OCI-LY3 (cell line): ENCODE measurements around the gene EIF4B.

Source experiments
- H2AFZ ChIP-seq: fragments of 200-600, 300-600 bp; shearing (Covaris generic); 2 replicates; pipeline ENCODE4 v1.6.0; 2014; ENCODE audit warnings: antibody characterized with exemption, low read depth, low read length
- H3K27ac ChIP-seq: fragments of 200-600, 300-600 bp; sonication (generic); 2 replicates; pipeline ENCODE4 v1.5.1; 2014; ENCODE audit warnings: mild to moderate bottlenecking, low read length, moderate library complexity, mixed read lengths
- H3K27me3 ChIP-seq: fragments of 200-600, 300-600 bp; sonication (generic); 2 replicates; pipeline ENCODE4 v1.6.1; 2014; ENCODE audit warnings: low read depth, low read length, mixed read lengths
- H3K36me3 ChIP-seq: fragments of 200-600, 300-600 bp; sonication (generic); replicated peaks from 2 replicates; pipeline ENCODE3; 2014; ENCODE audit warnings: low read depth, low read length, mixed read lengths
- H3K4me1 ChIP-seq: fragments of 300-600, 200-600 bp; sonication (generic); 2 replicates; pipeline ENCODE4 v1.6.1; 2014; ENCODE audit warnings: low read length, mixed read lengths
- H3K4me2 ChIP-seq: fragments of 200-600, 300-600 bp; sonication (generic); 2 replicates; pipeline ENCODE4 v1.6.1; 2014; ENCODE audit warnings: low read length, mixed read lengths
- H3K4me3 ChIP-seq: fragments of 300-600, 200-600 bp; sonication (generic); 2 replicates; pipeline ENCODE4 v1.5.1; 2014; ENCODE audit warnings: antibody characterized with exemption, mild to moderate bottlenecking, low read length, moderate library complexity
- H3K79me2 ChIP-seq: fragments of 300-600, 200-600 bp; shearing (Covaris generic); 2 replicates; pipeline ENCODE4 v1.6.1; 2014; ENCODE audit warnings: mild to moderate bottlenecking, low read length, mixed read lengths
- H3K9ac ChIP-seq: fragments of 300-600, 200-600 bp; shearing (Covaris generic); 2 replicates; pipeline ENCODE4 v1.6.0; 2014; ENCODE audit warnings: mild to moderate bottlenecking, low read length, moderate library complexity
- H3K9me3 ChIP-seq: fragments of 200-600, 300-600 bp; shearing (Covaris generic); 2 replicates; pipeline ENCODE4 v1.6.1; 2014; ENCODE audit warnings: low read length, mixed read lengths; ENCODE audit not compliant: insufficient read depth
- H4K20me1 ChIP-seq: fragments of 200-600, 300-600 bp; sonication (generic); 2 replicates; pipeline ENCODE4 v1.6.1; 2016; ENCODE audit warnings: low read length, mixed read lengths; ENCODE audit not compliant: insufficient read depth
- CTCF ChIP-seq: fragments of 200-600, 300-600 bp; sonication (generic); IDR thresholded peaks from 2 replicates; pipeline ENCODE4 v1.5.1; 2014; ENCODE audit warnings: antibody characterized with exemption, low read length, low read depth
- EZH2phosphoT487 ChIP-seq: fragments of 200-600 bp; shearing (Covaris generic); IDR thresholded peaks from 2 replicates; pipeline ENCODE4 v1.6.1; 2018; ENCODE audit warnings: antibody characterized with exemption, mixed run types, low read depth

The EIF4B gene

GRCh38 chr12:53069621-53070410 is 63.6 kb downstream of the EIF4B start:
- H3K4me1 ChIP-seq = peaks cover 11% of the 10 kb centered on the region
- H3K4me3 ChIP-seq = no peak overlapping the region
- H3K36me3 ChIP-seq = peaks cover 22% of the 10 kb centered on the region

GRCh38 chr12:53070877-53071492 is 64.7 kb downstream of the EIF4B start:
- no peaks in the 10 kb centered on the region for H3K79me2 ChIP-seq
- H2AFZ ChIP-seq = no peak overlapping the region
- TF ChIP-seq CTCF (no peak), EZH2phosphoT487 (no peak)
- no peaks in the 10 kb centered on the region for H3K27me3 ChIP-seq
- H3K4me3 ChIP-seq = no peak overlapping the region
- H3K9me3 ChIP-seq = no peaks in the 10 kb centered on the region
- H3K4me1 ChIP-seq = peaks cover 11% of the 10 kb centered on the region
- no peaks in the 10 kb centered on the region for H4K20me1 ChIP-seq
- H3K9ac ChIP-seq = no peak overlapping the region
- peaks cover 22% of the 10 kb centered on the region for H3K36me3 ChIP-seq
- no peak overlapping the region for H3K27ac ChIP-seq
- H3K4me2 ChIP-seq = no peak overlapping the region

More at GRCh38 chr12:53069621-53070410, 63.6 kb downstream of the EIF4B start:
- Histone ChIP-seq H3K4me2 (no peak overlapping the region), H3K9ac (no peak overlapping the region), H4K20me1 (no peaks in the 10 kb centered on the region), H3K9me3 (no peaks in the 10 kb centered on the region), H2AFZ (no peak overlapping the region), H3K27me3 (no peaks in the 10 kb centered on the region), H3K79me2 (no peaks in the 10 kb centered on the region), H3K27ac (no peak overlapping the region)
- no peak for TF ChIP-seq EZH2phosphoT487
- no peak for TF ChIP-seq CTCF

GRCh38 chr12:53071591-53072551 is 65.6 kb downstream of the EIF4B start:
- no peaks in the 10 kb centered on the region for H3K9me3 ChIP-seq
- no peaks in the 10 kb centered on the region for H4K20me1 ChIP-seq
- no peak overlapping the region for H2AFZ ChIP-seq
- TF ChIP-seq EZH2phosphoT487 (no peak), CTCF (no peak)
- H3K4me3 ChIP-seq = no peak overlapping the region
- H3K79me2 ChIP-seq = no peaks in the 10 kb centered on the region
- no peaks in the 10 kb centered on the region for H3K27me3 ChIP-seq
- no peak overlapping the region for H3K4me2 ChIP-seq
- no peak overlapping the region for H3K9ac ChIP-seq
- H3K4me1 ChIP-seq = peaks cover 11% of the 10 kb centered on the region
- peaks cover 18% of the 10 kb centered on the region for H3K36me3 ChIP-seq
- no peak overlapping the region for H3K27ac ChIP-seq

GRCh38 chr12:53073881-53074280 is 67.6 kb downstream of the EIF4B start:
- no peak overlapping the region for H3K4me3 ChIP-seq
- no peak for TF ChIP-seq EZH2phosphoT487
- no peak for TF ChIP-seq CTCF
- peaks cover 22% of the 10 kb centered on the region for H3K36me3 ChIP-seq
- no peak overlapping the region for H3K4me2 ChIP-seq
- H4K20me1 ChIP-seq = no peaks in the 10 kb centered on the region
- no peak overlapping the region for H3K27ac ChIP-seq
- no peaks in the 10 kb centered on the region for H3K9me3 ChIP-seq
- no peaks in the 10 kb centered on the region for H3K27me3 ChIP-seq
- H3K4me1 ChIP-seq = peaks cover 16% of the 10 kb centered on the region
- no peak overlapping the region for H2AFZ ChIP-seq
- 0 out of 2 replicates have a peak, but pooled peaks cover 6% of the 10 kb centered on the region for H3K79me2 ChIP-seq
- H3K9ac ChIP-seq = no peak overlapping the region
